Upper lobe of left lung (tissue), 6 donors: ENCODE measurements around the gene TRNAU1AP. TPM values are rescaled to one million over a fixed set of nuclear protein-coding genes. Genes with fewer than 3 reads are reported as not detected.
A peak's percentile ranks its signal among the peaks of the same experiment; 100 is the strongest.

ENCODE experiments used
- ATAC-seq, 2 donors: fragments of 200-7000 bp; cut with Tn5 transposase; one replicate each; pipeline ENCODE4 v1.9.1; 2022; ENCODE audit warnings: mild to moderate bottlenecking in 2 of 2, moderate library complexity in 2 of 2; ENCODE audit not compliant: low FRiP score in 2 of 2
- DNase-seq, 2 donors: peaks; one replicate each; pipeline ENCODE4 v3.0.0-alpha.2; 2019 to 2020
- H3K27ac ChIP-seq, 4 donors: fragments of 200-600 bp; sonication (generic); one replicate each; pipeline ENCODE4 v1.5.1; 2016 to 2019
- H3K27me3 ChIP-seq, 4 donors: fragments of 200-600 bp; sonication (generic); one replicate each; pipeline ENCODE4 v1.5.1; 2017 to 2019
- H3K36me3 ChIP-seq, 4 donors: fragments of 200-600 bp; sonication (generic); one replicate each; pipeline ENCODE4 v1.5.1; 2016 to 2019
- H3K4me1 ChIP-seq, 4 donors: fragments of 200-600 bp; sonication (generic); one replicate each; pipeline ENCODE4 v1.5.1; 2018 to 2019
- H3K4me3 ChIP-seq, 4 donors: fragments of 200-600 bp; sonication (generic); one replicate each; pipeline ENCODE4 v1.5.1; 2017 to 2019; ENCODE audit warnings: mild to moderate bottlenecking in 2 of 4, moderate library complexity in 1 of 4
- H3K9me3 ChIP-seq, 4 donors: fragments of 200-600 bp; sonication (generic); one replicate each; pipeline ENCODE4 v1.5.1; 2018 to 2019
- CTCF ChIP-seq, 6 experiments: fragments of 450-650 bp in 4 of 6; fragments of 200-600 bp in 2 of 6; sonication (generic) in 2 of 6; IDR thresholded peaks; one replicate each; pipeline ENCODE4 v1.5.1; 2016 to 2019; ENCODE audit warnings: antibody characterized with exemption in 6 of 6
- EP300 ChIP-seq, 4 donors: sonication (generic); formaldehyde crosslinking; IDR thresholded peaks; one replicate each; pipeline ENCODE4 v1.5.1; 2017; ENCODE audit warnings: antibody characterized with exemption in 4 of 4, control low read depth in 2 of 4
- POLR2A ChIP-seq, 4 donors: fragments of 450-650 bp; IDR thresholded peaks; one replicate each; pipeline ENCODE4 v1.5.1; 2016 to 2017; ENCODE audit warnings: antibody characterized with exemption in 4 of 4, mild to moderate bottlenecking in 2 of 4
- POLR2AphosphoS5 ChIP-seq, 2 donors: sonication (generic); formaldehyde crosslinking; IDR thresholded peaks; one replicate each; pipeline ENCODE4 v1.5.1; 2017; ENCODE audit warnings: antibody characterized with exemption in 2 of 2
- WGBS, 2 donors: methylation state at CpG; one replicate each; pipeline ENCODE4 v1.1.5; 2017 to 2018; 5-methylcytosine and 5-hydroxymethylcytosine counted together
- total RNA-seq, 6 donors: library from RNA; depleted of rRNA in 4 of 6; stranded (reverse); fragments of >200 nt in 4 of 6; gene quantifications; one replicate each; pipeline versions ENCODE4 v1.1.0 to v1.2.1, GENCODE V29; 2016 to 2021
- donor health status: DM: no; HTN: no; CAD: no; lungs with moderate emphysema.
- donor health status: DM: no; HTN: yes; CAD: no; lungs with severe emphysema.

TRNAU1AP gene
- total RNA-seq, 6 donors from 2014 or later = 19.6 to 35.6 (median 25.3) TPM

- Histone ChIP-seq H3K27ac (peak overlapping the region; percentile 83 to 90 (median 87)), H3K27me3 (no peaks in the 10 kb centered on the region), H3K9me3 (no peaks in the 10 kb centered on the region), H3K4me1 (peaks cover 41 to 56% (median 52%) of the 10 kb centered on the region in 4 donors), H3K4me3 (peak overlapping the region; percentile 64 to 93 (median 72)), H3K36me3 (peaks cover 22 to 46% (median 30%) of the 10 kb centered on the region in 4 donors)
- ATAC-seq (no peak), DNase-seq (no peak)
- WGBS, 2 donors = 4 to 5% methylated on average over 11 of the region's 11 CpGs
- TF ChIP-seq POLR2AphosphoS5 (IDR thresholded peaks at IDR 0.05) (no peak), POLR2A (IDR thresholded peaks at IDR 0.05) (no peak), CTCF (IDR thresholded peaks at IDR 0.05) (no peak), EP300 (IDR thresholded peaks at IDR 0.05) (no peak)
Measured at GRCh38 chr1:28507247-28507645, 45.6 kb upstream of the TRNAU1AP start.

- no peak for DNase-seq
- ATAC-seq = no peak
- Histone ChIP-seq H3K36me3 (peaks cover 22 to 52% (median 35%) of the 10 kb centered on the region in 4 donors), H3K27ac (peak overlapping the region; percentile 62 to 90 (median 87)), H3K27me3 (no peaks in the 10 kb centered on the region), H3K9me3 (no peaks in the 10 kb centered on the region), H3K4me3 (peak overlapping the region; percentile 64 to 93 (median 72)), H3K4me1 (peaks cover 43 to 62% (median 52%) of the 10 kb centered on the region in 4 donors)
- TF ChIP-seq CTCF (IDR thresholded peaks at IDR 0.05) = no peak
- WGBS, 2 donors = 20 to 29% methylated on average over 10 of the region's 10 CpGs
Measured at GRCh38 chr1:28507646-28508434, 45.0 kb upstream of the TRNAU1AP start.

- Histone ChIP-seq H3K27ac (peak overlapping the region; percentile 62 to 90 (median 87)), H3K4me3 (peak overlapping the region in 3 of 4 donors; percentile 71 to 93 (median 73)), H3K4me1 (peaks cover 43 to 68% (median 52%) of the 10 kb centered on the region in 4 donors), H3K9me3 (no peaks in the 10 kb centered on the region), H3K36me3 (peaks cover 25 to 58% (median 40%) of the 10 kb centered on the region in 4 donors), H3K27me3 (no peaks in the 10 kb centered on the region)
- ATAC-seq (no peak), DNase-seq (no peak)
- TF ChIP-seq CTCF (IDR thresholded peaks at IDR 0.05) (no peak), POLR2A (IDR thresholded peaks at IDR 0.05) (no peak), EP300 (IDR thresholded peaks at IDR 0.05) (no peak), POLR2AphosphoS5 (IDR thresholded peaks at IDR 0.05) (no peak)
- WGBS, 2 donors = 22 to 25% methylated on average over 5 of the region's 5 CpGs
Measured at GRCh38 chr1:28508435-28508754, 44.5 kb upstream of the TRNAU1AP start.

GRCh38 chr1:28509705-28510272 lies 43.1 kb upstream of the TRNAU1AP start:
- WGBS, 2 donors = 57 to 64% methylated on average over 5 to 8 of the region's 8 CpGs
- TF ChIP-seq POLR2A (IDR thresholded peaks at IDR 0.05) (no peak), CTCF (IDR thresholded peaks at IDR 0.05) (no peak), EP300 (IDR thresholded peaks at IDR 0.05) (no peak), POLR2AphosphoS5 (IDR thresholded peaks at IDR 0.05) (no peak)
- H3K4me1 ChIP-seq = peaks cover 43 to 68% (median 52%) of the 10 kb centered on the region in 4 donors
- peak overlapping the region; percentile 38 to 90 (median 76) for H3K27ac ChIP-seq
- H3K9me3 ChIP-seq = no peaks in the 10 kb centered on the region
- peak overlapping the region in 1 of 4 donors; percentile 93 for H3K4me3 ChIP-seq
- ATAC-seq = no peak
- peaks cover 29 to 72% (median 49%) of the 10 kb centered on the region in 4 donors for H3K36me3 ChIP-seq
- no peaks in the 10 kb centered on the region for H3K27me3 ChIP-seq
- no peak for DNase-seq
